H1 (cell line): ENCODE measurements around the gene CSF3R. TPM values are rescaled to one million over a fixed set of nuclear protein-coding genes. Genes with fewer than 3 reads are reported as not detected.

ENCODE experiments used
- CTCF ChIA-PET: fragments of 300-600 bp; sonication (Branson Sonifier 250); formaldehyde crosslinking; loops from one replicate; lab custom pipeline; 2021; ENCODE audit not compliant: partially characterized antibody; lab: Charles Lee
- POLR2A ChIA-PET: fragments of 300-600 bp; sonication (Branson Sonifier 250); formaldehyde crosslinking; loops from one replicate; lab custom pipeline; 2021; ENCODE audit warnings: inconsistent platforms; ENCODE audit not compliant: partially characterized antibody; lab: Charles Lee
- DNase-seq, 2 experiments: peaks; one replicate each; pipeline versions ENCODE4 v3.0.0 to v3.0.0-alpha.2; 2010 to 2022; ENCODE audit warnings: low spot score in 2 of 2, low read depth in 1 of 2, mixed read lengths in 1 of 2
- FAIRE-seq: peaks from 2 replicates; lab custom pipeline; 2011; peaks lifted over from hg19 to GRCh38; lab: Jason Lieb, UNC
- H2AFZ ChIP-seq: 2 replicates; pipeline ENCODE4 v1.8.1; 2012; ENCODE audit warnings: low read length, inconsistent platforms
- H2AK5ac ChIP-seq: 2 replicates; pipeline ENCODE4 v1.6.1; 2013; ENCODE audit warnings: low read depth, low read length
- H2BK120ac ChIP-seq: replicated peaks from 2 replicates; pipeline ENCODE3; 2013; ENCODE audit warnings: low read depth, low read length, inconsistent platforms
- H2BK12ac ChIP-seq: 2 replicates; pipeline ENCODE4 v1.6.1; 2013; ENCODE audit warnings: low read depth, low read length
- H2BK15ac ChIP-seq: 2 replicates; pipeline ENCODE4 v1.6.1; 2013; ENCODE audit warnings: low read length
- H2BK20ac ChIP-seq: 2 replicates; pipeline ENCODE4 v1.6.1; 2013; ENCODE audit warnings: low read length
- H2BK5ac ChIP-seq: 2 replicates; pipeline ENCODE4 v1.6.1; 2013; ENCODE audit warnings: low read depth, low read length
- H3K14ac ChIP-seq: 2 replicates; pipeline ENCODE4 v1.6.1; 2013; ENCODE audit warnings: inconsistent platforms; ENCODE audit not compliant: insufficient read length
- H3K18ac ChIP-seq: 2 replicates; pipeline ENCODE4 v1.6.1; 2013; ENCODE audit warnings: low read length; ENCODE audit errors: extremely low read depth
- H3K23ac ChIP-seq: 2 replicates; pipeline ENCODE4 v1.6.1; 2013; ENCODE audit warnings: inconsistent platforms; ENCODE audit not compliant: insufficient read length
- H3K23me2 ChIP-seq: 2 replicates; pipeline ENCODE4 v1.6.1; 2013; ENCODE audit warnings: low read depth, low read length
- H3K27ac ChIP-seq: 2 replicates; pipeline ENCODE4 v1.6.1; 2011; ENCODE audit warnings: low read depth, low read length, inconsistent platforms
- H3K27me3 ChIP-seq, 4 experiments: replicated peaks in 1 of 4; 1 replicate in 1 of 4; 2 replicates in 3 of 4; pipeline versions ENCODE4 v1.6.1 to v1.8.1; 2011 to 2013; ENCODE audit warnings: low read length in 3 of 4, mild to moderate bottlenecking in 3 of 4, inconsistent platforms in 2 of 4, mixed read lengths in 2 of 4, moderate library complexity in 1 of 4; ENCODE audit not compliant: control insufficient read depth in 3 of 4, insufficient read depth in 3 of 4; ENCODE audit errors: extremely low read depth in 1 of 4
- H3K36me3 ChIP-seq, 4 experiments: 2 replicates each; pipeline versions ENCODE4 v1.6.1 to v1.8.1; 2011 to 2013; ENCODE audit warnings: mild to moderate bottlenecking in 4 of 4, low read length in 3 of 4, moderate library complexity in 2 of 4, control low read depth in 1 of 4, inconsistent platforms in 1 of 4; ENCODE audit not compliant: insufficient read depth in 4 of 4, control insufficient read depth in 2 of 4
- H3K4ac ChIP-seq: replicated peaks from 2 replicates; pipeline ENCODE3; 2013; ENCODE audit warnings: low read length, low read depth, mixed read lengths, inconsistent platforms; ENCODE audit not compliant: insufficient read length
- H3K4me1 ChIP-seq, 4 experiments: replicated peaks in 1 of 4; 1 replicate in 1 of 4; 2 replicates in 3 of 4; pipeline versions ENCODE4 v1.6.1 to v1.8.1; 2011 to 2013; ENCODE audit warnings: low read length in 3 of 4, inconsistent platforms in 2 of 4, mixed read lengths in 1 of 4; ENCODE audit not compliant: insufficient read depth in 4 of 4, control insufficient read depth in 3 of 4
- H3K4me2 ChIP-seq, 2 experiments: 2 replicates each; pipeline versions ENCODE4 v1.6.1 to v1.8.1; 2011 to 2013; ENCODE audit warnings: low read depth in 2 of 2, low read length in 2 of 2, control low read depth in 1 of 2, inconsistent platforms in 1 of 2, mild to moderate bottlenecking in 1 of 2; ENCODE audit not compliant: insufficient read depth in 1 of 2
- H3K4me3 ChIP-seq, 4 experiments: fragments of 200-600, 300-600 bp in 1 of 4; sonication (generic), shearing (Covaris generic), sonication (Bioruptor Twin) in 1 of 4; 2 replicates each; pipeline versions ENCODE4 v1.5.1 to v1.8.1; 2011 to 2016; ENCODE audit warnings: low read length in 4 of 4, low read depth in 3 of 4, control low read depth in 2 of 4, inconsistent platforms in 2 of 4, mild to moderate bottlenecking in 2 of 4, mixed read lengths in 1 of 4, moderate library complexity in 1 of 4; ENCODE audit not compliant: insufficient read depth in 2 of 4; ENCODE audit errors: extremely low read depth in 1 of 4
- H3K56ac ChIP-seq: replicated peaks from 2 replicates; pipeline ENCODE3; 2013; ENCODE audit warnings: low read depth, mild to moderate bottlenecking, mixed read lengths, low read length, inconsistent platforms; ENCODE audit not compliant: insufficient read length
- H3K79me1 ChIP-seq: 2 replicates; pipeline ENCODE4 v1.6.1; 2013; ENCODE audit warnings: low read depth, low read length, control low read depth
- H3K79me2 ChIP-seq, 2 experiments: 2 replicates each; pipeline versions ENCODE4 v1.6.1 to v1.8.1; 2012 to 2013; ENCODE audit warnings: low read length in 2 of 2, mild to moderate bottlenecking in 2 of 2, inconsistent platforms in 1 of 2; ENCODE audit not compliant: insufficient read depth in 2 of 2, control insufficient read depth in 1 of 2
- H3K9ac ChIP-seq, 4 experiments: replicated peaks in 1 of 4; 1 replicate in 1 of 4; 2 replicates in 3 of 4; pipeline versions ENCODE4 v1.6.1 to v1.8.1; 2011 to 2013; ENCODE audit warnings: low read depth in 3 of 4, low read length in 3 of 4, control low read depth in 2 of 4, mild to moderate bottlenecking in 2 of 4, moderate library complexity in 2 of 4, inconsistent platforms in 1 of 4; ENCODE audit errors: extremely low read depth in 1 of 4
- H3K9me3 ChIP-seq, 2 experiments: 2 replicates each; pipeline versions ENCODE4 v1.6.1 to v1.8.1; 2012 to 2013; ENCODE audit warnings: mild to moderate bottlenecking in 2 of 2, moderate library complexity in 2 of 2, control low read depth in 1 of 2, inconsistent platforms in 1 of 2, low read depth in 1 of 2, low read length in 1 of 2, mixed read lengths in 1 of 2; ENCODE audit not compliant: insufficient read depth in 2 of 2
- H4K20me1 ChIP-seq, 2 experiments: replicated peaks in 1 of 2; 2 replicates each; pipeline versions ENCODE3 to v1.8.1; 2011 to 2013; ENCODE audit warnings: inconsistent platforms in 2 of 2, low read length in 2 of 2, mild to moderate bottlenecking in 1 of 2; ENCODE audit not compliant: insufficient read depth in 2 of 2, control insufficient read depth in 1 of 2
- H4K5ac ChIP-seq: 2 replicates; pipeline ENCODE4 v1.6.1; 2013; ENCODE audit warnings: low read length, low read depth, mixed read lengths, inconsistent platforms; ENCODE audit not compliant: insufficient read length
- H4K8ac ChIP-seq: 2 replicates; pipeline ENCODE4 v1.8.0; 2013; ENCODE audit warnings: mild to moderate bottlenecking, moderate library complexity, low read length, inconsistent platforms; ENCODE audit not compliant: insufficient read depth; ENCODE audit errors: extremely low read depth
- H4K91ac ChIP-seq: replicated peaks from 2 replicates; pipeline ENCODE3; 2013; ENCODE audit warnings: low read length, mixed read lengths, inconsistent platforms; ENCODE audit not compliant: insufficient read length
- E2F6 ChIP-seq: IDR thresholded peaks from 2 replicates; pipeline ENCODE4 v1.6.1; 2012; ENCODE audit warnings: inconsistent platforms
- JUN ChIP-seq: IDR thresholded peaks from 2 replicates; pipeline ENCODE4 v1.6.1; 2011; ENCODE audit warnings: low read depth, mild to moderate bottlenecking, improper control_type of control experiment, low read length
- KDM1A ChIP-seq: fragments of 200-600, 300-600 bp; sonication (generic); IDR thresholded peaks from 2 replicates; pipeline ENCODE4 v1.7.1; 2016; ENCODE audit warnings: mild to moderate bottlenecking, low read length, borderline replicate concordance
- KDM5A ChIP-seq: fragments of 200-600 bp; IDR thresholded peaks from 2 replicates; pipeline ENCODE4 v1.7.1; 2012; ENCODE audit warnings: mild to moderate bottlenecking, low read length, inconsistent platforms, mixed read lengths
- MAX ChIP-seq: IDR thresholded peaks from 2 replicates; pipeline ENCODE4 v1.6.1; 2012; ENCODE audit warnings: inconsistent platforms
- NANOG ChIP-seq: IDR thresholded peaks from 2 replicates; pipeline ENCODE4 v1.6.1; 2011; ENCODE audit warnings: low read length, low read depth, mild to moderate bottlenecking, inconsistent platforms; ENCODE audit not compliant: insufficient read depth, poor library complexity, severe bottlenecking
- POLR2A ChIP-seq, 2 experiments: IDR thresholded peaks; 1 replicate in 1 of 2; 2 replicates in 1 of 2; pipeline ENCODE4 v1.6.1; 2011; ENCODE audit warnings: low read depth in 2 of 2, low read length in 2 of 2, mild to moderate bottlenecking in 2 of 2; ENCODE audit errors: control extremely low read depth in 1 of 2
- SAP30 ChIP-seq: fragments of 300-600 bp; sonication (generic); IDR thresholded peaks from 2 replicates; pipeline ENCODE4 v1.7.1; 2012; ENCODE audit warnings: low read length, moderate library complexity, mild to moderate bottlenecking, inconsistent platforms; ENCODE audit not compliant: insufficient read depth, insufficient replicate concordance
- SIRT6 ChIP-seq: IDR thresholded peaks from one replicate; pipeline ENCODE4 v1.7.1; 2012; ENCODE audit warnings: low read length, inconsistent platforms
- SUZ12 ChIP-seq: fragments of 200-600 bp; sonication (generic); IDR thresholded peaks from 2 replicates; pipeline ENCODE4 v1.6.1; 2012; ENCODE audit warnings: mild to moderate bottlenecking, inconsistent platforms, low read length, moderate library complexity, mixed read lengths
- TEAD4 ChIP-seq: IDR thresholded peaks from 2 replicates; pipeline ENCODE4 v1.6.1; 2012; ENCODE audit warnings: low read depth, low read length, inconsistent platforms, mixed read lengths
- USF2 ChIP-seq: IDR thresholded peaks from 2 replicates; pipeline ENCODE4 v1.6.1; 2011; ENCODE audit warnings: low read length, improper control_type of control experiment
- ZNF274 ChIP-seq: IDR thresholded peaks from 2 replicates; pipeline ENCODE4 v1.7.0; 2012; ENCODE audit warnings: low read length, borderline replicate concordance; ENCODE audit errors: extremely low read depth
- WGBS, 2 experiments: shearing (Covaris generic) in 1 of 2; methylation state at CpG; one replicate each; pipeline versions ENCODE4 v1.1.6 to v1.1.7; 2013 to 2015; ENCODE audit warnings: low lambda C conversion rate in 2 of 2, mixed read lengths in 2 of 2, inconsistent platforms in 1 of 2, low coverage in 1 of 2, missing lambda C conversion rate in 1 of 2; ENCODE audit not compliant: insufficient replicate concordance in 2 of 2, insufficient coverage in 1 of 2, insufficient read length in 1 of 2; ENCODE audit errors: extremely low coverage in 1 of 2, missing lambda C conversion rate in 1 of 2; 5-methylcytosine and 5-hydroxymethylcytosine counted together
- polyA plus RNA-seq, 7 experiments: library from polyadenylated mRNA; depleted of rRNA in 3 of 7; stranded (reverse) in 5 of 7; unstranded in 2 of 7; fragments of >200 nt in 5 of 7; fragments of 200-250 nt in 2 of 7; gene quantifications; 1 replicate in 5 of 7; 2 replicates in 1 of 7; 4 replicates in 1 of 7; pipeline versions ENCODE4 v1.2.1 to v1.2.3, GENCODE V29; 2011 to 2013; ENCODE audit warnings: missing spikeins in 2 of 7, mixed read lengths in 2 of 7
- total RNA-seq: library from RNA; stranded (reverse); fragmentation: NEBNext Ultra II Directional; extraction: Animal tissue kit (Norgen Biotek cat#: 25700); gene quantifications from 2 replicates; pipeline ENCODE4 v1.2.1, GENCODE V29; 2021

The CSF3R gene
- total and polyA plus RNA-seq, 2 of the 8 experiments (the other 6 are each of a cell fraction or from before 2014, with no cell fraction given), result not detected

GRCh38 chr1:36442337-36442736 is 40.4 kb downstream of the CSF3R start:
- H3K4me3 ChIP-seq, result no peak overlapping the region
- no peaks in the 10 kb centered on the region for H3K36me3 ChIP-seq
- no peak overlapping the region for H3K18ac ChIP-seq
- H3K79me2 ChIP-seq, result no peaks in the 10 kb centered on the region
- no peak overlapping the region for H2BK5ac ChIP-seq
- POLR2A ChIA-PET, result interaction anchor here (0.6 to 1.4 kb wide), 2 partner anchors 22 to 144 kb away, joined by 3 to 4 read pairs; partner anchors contain the start of gene MRPS15
- no peaks in the 10 kb centered on the region for H3K9me3 ChIP-seq
- no peak overlapping the region for H2AFZ ChIP-seq
- H3K23me2 ChIP-seq, result no peaks in the 10 kb centered on the region
- H3K9ac ChIP-seq, result no peak overlapping the region
- FAIRE-seq, result no peak
- H4K8ac ChIP-seq, result no peak overlapping the region
- H2BK15ac ChIP-seq, result no peak overlapping the region
- H4K5ac ChIP-seq, result no peak overlapping the region
- H3K4ac ChIP-seq, result no peak overlapping the region
- no peaks in the 10 kb centered on the region for H3K79me1 ChIP-seq
- H3K23ac ChIP-seq, result no peak overlapping the region
- H3K4me2 ChIP-seq, result no peak overlapping the region
- H3K27me3 ChIP-seq, result no peaks in the 10 kb centered on the region
- WGBS, 2 experiments, result 85% methylated on average over 3 of the region's 3 CpGs; no CpG with 5 or more reads in 1 of the 2 experiments
- no peak overlapping the region for H3K56ac ChIP-seq
- H3K14ac ChIP-seq, result no peak overlapping the region
- no peaks in the 10 kb centered on the region for H4K20me1 ChIP-seq
- H2AK5ac ChIP-seq, result no peak overlapping the region
- H2BK120ac ChIP-seq, result no peak overlapping the region
- H2BK12ac ChIP-seq, result no peak overlapping the region
- no peak overlapping the region for H3K27ac ChIP-seq
- no peak for DNase-seq
- no peak for TF ChIP-seq KDM1A
- no peak for TF ChIP-seq KDM5A
- no peak for TF ChIP-seq ZNF274
- no peak for TF ChIP-seq USF2
- TF ChIP-seq MAX, result no peak
- no peak for TF ChIP-seq SIRT6
- no peak for TF ChIP-seq SAP30
- no peak for TF ChIP-seq POLR2A (IDR thresholded peaks at IDR 0.05; ENCODE audit: control extremely low read depth in 1 of 2, low read depth in 2 of 2, low read length in 2 of 2)
- TF ChIP-seq NANOG, result no peak
- no peak for TF ChIP-seq TEAD4
- no peak for TF ChIP-seq E2F6
- TF ChIP-seq JUN, result no peak
- no peak for TF ChIP-seq SUZ12
- TF ChIP-seq, all 59 proteins: peak for 0
- CTCF ChIA-PET, result no interaction called here
- Histone ChIP-seq H3K4me1 (peaks cover 0 to 3% (median 2%) of the 10 kb centered on the region in 4 experiments; a peak in 3 of 7 replicates), H2BK20ac (no peak overlapping the region), H4K91ac (no peak overlapping the region)
